Measurements from ENCODE around the gene EIF3B.

GRCh38 chr7:2403014-2403717, 48.5 kb downstream of the EIF3B start, which contains the start of gene CHST12:
- TF ChIP-seq CTCF (conservative IDR thresholded peaks at IDR 0.05 in 1 of 2, IDR thresholded peaks at IDR 0.05 in 1 of 2; ENCODE audit: extremely low read depth in 1 of 2, insufficient read depth in 1 of 2, low read depth in 1 of 2, low read length in 2 of 2) = no peak
- no peak for TF ChIP-seq EZH2 (IDR thresholded peaks at IDR 0.05; ENCODE audit: borderline replicate concordance, low read length)

Data from mammary epithelial cell (primary cell).